ENCODE results near the gene HAAO.

Gene HAAO

DNA sequence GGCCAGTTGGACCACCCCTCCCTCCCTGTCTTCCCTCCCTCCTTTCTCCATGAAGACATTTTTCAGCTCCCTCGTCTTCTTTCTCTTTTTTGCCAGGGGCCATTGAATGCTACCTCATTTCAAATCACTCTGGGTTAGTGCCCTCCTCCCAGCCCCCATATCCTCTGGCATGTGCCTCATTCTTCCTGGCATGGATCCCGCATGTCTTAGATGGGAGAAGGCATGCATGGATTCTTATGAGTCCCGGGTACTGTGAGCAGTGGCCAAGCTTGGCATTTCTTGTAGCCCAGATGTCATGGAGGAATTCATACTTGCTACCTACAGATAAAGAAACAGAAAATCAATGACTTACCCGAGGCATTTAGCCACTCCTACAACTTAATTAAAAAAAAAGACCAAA, 9.0 kb upstream of the HAAO start:
- POLR2A ChIA-PET (ENCODE audit: low non-redundant PET), result no interaction called here
- CTCF ChIA-PET, result interaction anchor here (0.9 kb wide), 1 partner anchor 12 kb away, joined by 3 read pairs; no protein-coding TSS in a partner anchor
- no peak overlapping the region for H3K27ac ChIP-seq
- DNase-seq (ENCODE audit: low spot score), result no peak
- no peak for TF ChIP-seq CTCF (conservative IDR thresholded peaks at IDR 0.05; ENCODE audit: low read depth)

GRCh38 chr2:42800981-42801380, 8.6 kb upstream of the HAAO start:
- POLR2A ChIA-PET (ENCODE audit: low non-redundant PET), result no interaction called here
- TF ChIP-seq CTCF (conservative IDR thresholded peaks at IDR 0.05; ENCODE audit: low read depth), result no peak
- no peak for DNase-seq (ENCODE audit: low spot score)
- CTCF ChIA-PET, result interaction anchor here (0.9 kb wide), 1 partner anchor 12 kb away, joined by 3 read pairs; no protein-coding TSS in a partner anchor
- H3K27ac ChIP-seq, result no peak overlapping the region

- POLR2A ChIA-PET (ENCODE audit: low non-redundant PET), result no interaction called here
- CTCF ChIA-PET, result interaction anchor here (0.9 kb wide), 1 partner anchor 13 kb away, joined by 3 read pairs; no protein-coding TSS in a partner anchor
Observed at GRCh38 chr2:42800461-42800962, 8.1 kb upstream of the HAAO start.

DNA sequence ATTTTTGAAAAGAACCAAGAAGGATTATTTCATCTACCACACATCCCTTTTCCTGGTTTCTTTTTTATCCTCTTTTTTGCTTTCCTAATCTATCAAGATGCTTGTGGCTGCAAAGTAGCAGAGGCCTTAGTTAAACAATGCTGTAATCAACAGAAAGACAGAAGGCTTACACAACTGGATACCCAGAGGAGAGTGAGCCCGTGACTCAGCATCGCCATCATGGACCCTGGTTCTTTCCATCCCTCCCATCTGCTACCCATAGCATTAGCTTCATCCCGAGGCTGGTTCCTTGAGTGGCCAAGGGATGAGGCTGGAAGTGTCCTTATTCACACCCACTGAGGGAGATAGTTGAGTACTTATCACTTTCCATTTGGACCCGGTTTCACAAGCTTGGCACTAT, 7.5 kb upstream of the HAAO start:
- no peak overlapping the region for H3K27ac ChIP-seq
- TF ChIP-seq CTCF (conservative IDR thresholded peaks at IDR 0.05; ENCODE audit: low read depth), result no peak
- CTCF ChIA-PET, result no interaction called here
- POLR2A ChIA-PET (ENCODE audit: low non-redundant PET), result no interaction called here
- no peak for DNase-seq (ENCODE audit: low spot score)

More at GRCh38 chr2:42800461-42800962, 8.1 kb upstream of the HAAO start:
- TF ChIP-seq CTCF (conservative IDR thresholded peaks at IDR 0.05; ENCODE audit: low read depth), result no peak
- no peak overlapping the region for H3K27ac ChIP-seq
- DNase-seq (ENCODE audit: low spot score), result no peak

- ChIA-PET CTCF (no interaction called here), POLR2A (ENCODE audit: low non-redundant PET) (no interaction called here)
- TF ChIP-seq CTCF (conservative IDR thresholded peaks at IDR 0.05; ENCODE audit: low read depth), result no peak
- H3K27ac ChIP-seq, result no peak overlapping the region
- DNase-seq (ENCODE audit: low spot score), result no peak
Observed at GRCh38 chr2:42797281-42797680, 4.9 kb upstream of the HAAO start.

DNA sequence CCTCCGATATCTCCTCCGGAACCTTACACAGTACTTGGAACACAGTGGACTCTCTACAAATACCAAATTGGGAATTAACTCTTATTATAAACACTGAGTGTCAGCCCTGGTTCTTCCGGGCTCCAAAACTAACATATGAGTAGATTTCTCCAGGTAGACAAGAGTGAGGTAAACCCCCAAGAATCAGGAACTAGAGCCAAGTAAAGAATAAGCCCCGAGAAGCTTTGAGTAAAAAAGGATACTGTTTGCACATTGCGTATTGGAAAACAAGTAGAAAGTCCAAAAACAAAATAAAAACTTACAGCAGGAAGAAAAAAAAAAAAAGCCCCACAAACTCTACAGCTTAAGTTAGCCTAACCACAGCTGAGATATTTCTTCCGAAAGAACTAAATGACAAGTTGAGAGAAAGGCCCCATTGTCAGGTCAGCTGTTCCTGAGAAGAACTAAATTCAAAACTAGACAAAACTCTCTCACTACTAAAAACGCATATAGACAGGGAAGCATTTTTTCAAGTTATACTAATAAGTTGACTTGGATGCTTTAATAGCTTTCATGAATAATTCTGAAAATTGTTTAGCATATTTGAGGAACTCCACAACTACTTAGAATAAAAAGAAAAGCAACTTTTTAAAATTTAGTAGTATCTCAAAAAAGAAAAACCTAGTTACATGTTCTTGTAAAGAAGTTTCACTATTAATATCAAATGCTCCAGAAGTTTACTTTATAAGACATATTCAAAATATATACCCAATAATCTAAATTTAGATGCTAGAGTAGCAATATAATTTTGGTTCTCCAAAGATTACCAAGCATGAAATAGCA, 4.3 kb upstream of the HAAO start:
- POLR2A ChIA-PET (ENCODE audit: low non-redundant PET), result interaction anchor here (1.2 kb wide), 1 partner anchor 14 kb away, joined by 3 read pairs; no protein-coding TSS in a partner anchor
- TF ChIP-seq CTCF (conservative IDR thresholded peaks at IDR 0.05; ENCODE audit: low read depth), result no peak
- CTCF ChIA-PET, result no interaction called here
- no peak overlapping the region for H3K27ac ChIP-seq
- no peak for DNase-seq (ENCODE audit: low spot score)

Measured in RWPE1 (cell line).